Midbrain (tissue), 1 donor: ENCODE measurements around the gene TRIM23.
"Not testable (repeated sequence)": the region's sequence is repeated elsewhere in the genome, so short reads cannot be mapped to it uniquely, and the experiment has no call there.

ENCODE experiments used
- DNase-seq: peaks from one replicate; lab custom pipeline; 2025; lab: John Stamatoyannopoulos, UW

Gene TRIM23

DNA sequence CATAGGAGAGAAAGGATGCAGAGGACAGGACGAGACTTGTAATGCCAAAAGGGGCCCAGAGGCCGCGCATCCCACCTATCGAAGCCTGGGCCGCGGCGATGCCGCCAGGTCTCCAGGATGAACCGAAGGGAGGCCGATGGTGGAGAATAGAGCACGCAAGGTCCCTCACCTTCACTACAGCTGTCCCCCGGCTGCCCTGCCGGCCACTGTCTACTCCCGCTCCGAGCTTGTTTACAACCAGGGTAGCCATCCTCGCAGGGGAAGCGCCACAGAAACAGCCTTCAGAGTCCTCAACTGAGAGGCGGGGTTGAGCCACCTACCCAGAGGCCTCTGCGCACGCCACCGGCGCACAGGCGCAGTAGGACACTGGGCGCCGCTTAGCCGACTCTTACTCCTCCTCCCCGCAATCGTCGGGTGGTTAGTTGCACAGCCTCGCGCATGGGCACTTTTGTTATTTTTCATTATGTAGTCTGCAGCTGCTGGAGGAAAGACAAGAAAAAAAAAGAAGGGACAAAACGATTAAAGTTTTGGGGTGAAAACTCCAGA lies at the start of gene TRIM23:
TRIM23 (minus strand) TSS at position 309 of the 546 bp plus-strand sequence; CDS start at position 250, 59 bp downstream.
- DNase-seq = peak; percentile 97

DNA sequence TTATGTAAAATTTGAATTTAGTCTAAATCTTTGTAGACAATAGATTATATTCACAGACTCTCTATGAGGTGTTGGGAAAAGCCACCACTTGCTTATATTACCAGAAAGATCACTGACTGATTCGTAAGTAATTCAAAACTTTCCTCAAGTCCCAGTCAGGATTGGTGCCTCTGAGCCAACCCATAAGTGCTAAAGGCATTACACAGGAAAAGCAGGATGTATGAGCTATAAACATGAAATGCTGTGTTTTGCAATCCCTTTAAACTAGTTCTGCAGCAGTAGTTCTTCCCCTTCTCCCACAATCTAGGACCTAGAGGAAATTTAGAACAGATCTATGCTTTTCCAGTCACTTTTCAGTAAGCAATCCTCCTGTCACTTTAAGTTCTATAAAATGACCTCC lies 48.7 kb upstream of the TRIM23 start:
- DNase-seq = no peak

DNA sequence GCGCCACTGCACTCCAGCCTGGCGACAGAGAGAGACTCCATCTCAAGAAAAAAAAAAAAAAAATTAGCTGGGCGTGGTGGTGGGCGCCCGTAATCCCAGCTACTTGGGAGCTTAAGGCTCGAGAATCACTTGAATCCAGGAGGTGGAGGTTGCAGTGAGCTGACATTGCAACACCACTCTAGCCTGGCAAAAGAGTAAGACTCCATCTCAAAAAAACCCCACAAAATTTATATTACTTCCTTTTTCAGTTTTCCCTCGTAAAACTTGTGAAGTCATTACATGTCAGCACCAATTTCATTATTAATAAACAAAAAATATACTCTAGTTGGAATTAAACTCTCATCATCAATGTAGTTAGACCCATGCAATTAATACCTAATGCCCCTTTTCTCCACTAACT lies 44.6 kb upstream of the TRIM23 start:
- no peak for DNase-seq

DNA sequence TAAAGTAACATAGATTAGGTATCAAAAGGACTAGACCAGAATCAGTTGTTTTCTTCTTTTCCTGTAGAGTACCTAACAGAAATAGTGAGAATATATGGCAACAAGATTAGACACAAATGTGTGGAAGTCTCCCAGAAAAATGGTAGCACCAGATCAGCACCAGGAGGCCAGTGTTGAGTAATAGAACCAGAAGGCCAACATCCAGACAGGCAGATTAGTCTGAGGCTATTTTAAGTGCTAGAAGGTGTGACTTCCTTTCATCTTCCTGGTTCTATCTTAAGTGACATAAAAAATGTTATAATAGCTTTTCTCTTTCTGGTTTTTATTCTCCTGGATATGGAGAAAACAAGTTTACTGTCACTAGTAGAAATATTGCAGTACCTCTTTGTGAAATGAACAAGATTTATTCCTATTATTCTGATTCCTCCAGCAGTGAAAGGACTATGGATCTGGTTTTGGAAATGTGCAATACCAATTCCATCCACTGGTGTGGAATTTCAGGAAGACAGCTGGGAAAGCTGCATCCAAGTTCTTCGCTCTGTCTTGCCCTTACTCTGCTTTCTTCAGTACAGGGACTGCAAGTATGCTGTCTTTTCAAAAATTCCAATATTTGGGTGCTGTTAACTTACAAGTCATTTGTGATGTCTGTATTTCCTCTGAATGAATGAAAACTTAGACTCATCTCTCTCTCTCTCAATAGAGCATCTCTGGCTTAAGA lies 39.8 kb upstream of the TRIM23 start:
- DNase-seq = no peak

DNA sequence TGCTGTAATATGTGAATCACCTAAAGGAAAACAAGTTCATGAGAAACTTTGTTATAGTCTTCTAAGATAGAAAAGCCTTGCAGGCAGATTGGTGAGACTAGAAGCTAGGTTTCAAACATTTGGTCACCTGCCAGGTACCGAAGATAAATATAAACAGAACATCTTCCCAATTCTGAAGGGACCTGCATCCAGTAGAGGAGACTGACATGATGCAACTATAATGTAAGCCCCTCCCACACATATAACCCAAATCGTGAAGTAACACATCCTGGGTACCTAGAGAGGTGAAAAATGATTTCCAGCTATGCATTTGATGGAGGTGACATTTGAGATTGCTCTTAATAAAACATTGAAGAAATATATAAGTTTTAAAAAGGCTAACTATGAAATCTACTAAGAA lies 30.6 kb upstream of the TRIM23 start:
- no peak for DNase-seq

DNA sequence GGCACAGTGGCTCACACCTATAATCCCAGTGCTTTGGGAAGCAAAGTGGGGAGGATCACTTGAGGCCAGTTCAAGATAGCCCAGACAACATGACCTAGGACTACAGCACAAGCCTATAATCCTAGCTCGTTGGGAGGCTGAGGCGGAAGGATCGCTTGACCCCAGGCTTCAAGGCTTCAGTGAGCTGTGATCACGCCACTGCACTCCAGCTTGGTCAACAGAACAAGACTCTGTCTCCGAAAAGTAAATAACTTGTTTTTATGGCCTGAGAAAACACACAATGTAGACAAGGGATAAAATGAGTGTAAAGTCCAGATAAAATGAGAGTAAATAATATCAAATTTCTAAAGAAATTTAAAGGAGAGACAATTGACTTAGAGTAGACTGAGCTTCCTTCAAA lies 27.0 kb upstream of the TRIM23 start:
- no peak for DNase-seq

DNA sequence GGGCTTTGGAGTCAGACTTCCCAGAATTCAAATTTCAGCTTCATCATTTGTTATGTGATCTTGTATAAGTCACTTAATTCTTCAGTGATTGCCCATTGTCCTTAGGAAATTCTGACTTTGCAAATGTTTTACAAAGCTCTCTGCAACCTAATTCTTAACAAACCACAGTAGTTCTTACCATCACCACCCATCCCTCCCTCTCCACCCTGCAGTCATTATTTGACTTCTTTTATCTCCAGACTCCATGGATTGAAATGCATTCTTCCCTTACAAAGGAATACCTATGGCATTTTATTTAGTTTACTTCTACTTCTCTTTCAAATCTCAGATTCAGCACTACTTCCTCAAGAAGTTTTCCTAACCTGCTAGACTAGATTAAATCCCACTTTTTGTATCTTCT lies 23.8 kb upstream of the TRIM23 start:
- DNase-seq = no peak

DNA sequence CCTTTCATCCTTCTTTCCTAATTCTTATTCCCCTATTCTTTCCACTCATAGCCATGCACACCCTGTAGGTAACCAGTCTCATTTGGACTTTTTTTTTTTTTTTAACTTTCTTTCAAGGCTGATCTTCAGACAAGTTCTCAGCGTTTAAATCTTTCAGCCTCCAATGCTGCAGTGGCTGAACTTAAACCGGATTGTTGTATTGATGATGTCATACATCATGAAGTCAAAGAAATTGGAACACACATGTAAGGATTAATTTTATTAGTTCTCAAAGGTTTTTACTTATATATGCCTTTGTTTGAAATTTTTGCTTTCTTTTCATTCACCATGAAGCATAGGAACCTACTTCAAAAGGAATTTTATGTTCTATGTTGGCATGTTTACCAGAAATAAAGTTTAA lies 22.8 kb upstream of the TRIM23 start:
- DNase-seq = no peak

DNA sequence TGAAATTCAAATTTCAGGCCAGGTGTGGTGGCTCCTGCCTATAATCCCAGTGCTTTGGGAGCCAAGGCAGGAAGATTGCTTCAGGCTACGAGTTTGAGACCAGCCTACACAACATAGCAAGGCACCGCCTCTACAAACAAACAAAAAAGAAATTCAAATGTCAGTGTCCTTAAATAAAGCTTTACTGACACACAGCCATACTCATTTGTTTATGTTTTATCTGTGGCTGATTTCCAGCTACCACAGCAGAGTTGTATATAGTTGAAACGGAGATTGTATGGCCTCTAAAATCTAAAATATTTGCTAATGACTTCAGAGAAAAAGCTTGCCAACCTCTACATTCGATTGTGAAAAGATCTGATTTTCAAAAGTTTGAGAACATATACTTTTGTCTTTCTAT lies 16.1 kb upstream of the TRIM23 start:
- no peak for DNase-seq

DNA sequence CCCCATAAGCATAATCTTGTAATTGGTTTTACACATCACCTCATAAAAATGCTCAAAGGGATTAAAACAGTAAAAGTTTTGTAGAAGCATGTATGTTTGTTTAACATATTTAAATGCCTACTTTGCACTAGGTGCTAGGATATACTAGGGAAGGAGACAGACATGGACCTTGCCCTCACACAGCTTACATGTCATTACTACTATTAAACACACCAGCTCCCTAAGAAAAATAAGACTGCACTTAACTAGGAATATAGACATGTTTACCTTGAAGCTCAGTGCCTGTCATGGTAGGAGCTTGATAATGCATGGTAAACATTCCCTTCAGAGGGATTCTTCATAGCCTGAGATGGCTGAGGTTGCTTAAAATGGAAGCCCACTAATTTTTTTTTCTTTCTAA lies 6.8 kb upstream of the TRIM23 start:
- no peak for DNase-seq

DNA sequence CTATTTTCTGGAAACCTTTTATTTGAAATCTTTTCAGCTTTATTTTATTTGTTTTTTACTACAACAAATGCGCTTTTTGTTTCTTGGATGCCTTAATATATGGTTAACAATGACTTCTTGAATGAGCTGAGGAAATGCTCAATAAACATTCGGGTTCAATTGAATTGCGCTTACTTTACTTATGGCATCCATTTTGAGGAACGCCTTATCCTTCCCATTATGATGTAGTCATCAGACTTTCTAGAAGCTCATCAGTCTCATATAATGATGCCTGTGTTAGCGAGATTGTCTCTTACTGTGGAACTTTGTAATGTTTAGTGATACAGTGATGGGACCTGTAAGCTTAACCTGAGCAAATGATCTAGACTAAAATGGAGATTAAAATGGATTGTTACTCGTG lies 1.6 kb upstream of the TRIM23 start:
- DNase-seq = no peak

DNA sequence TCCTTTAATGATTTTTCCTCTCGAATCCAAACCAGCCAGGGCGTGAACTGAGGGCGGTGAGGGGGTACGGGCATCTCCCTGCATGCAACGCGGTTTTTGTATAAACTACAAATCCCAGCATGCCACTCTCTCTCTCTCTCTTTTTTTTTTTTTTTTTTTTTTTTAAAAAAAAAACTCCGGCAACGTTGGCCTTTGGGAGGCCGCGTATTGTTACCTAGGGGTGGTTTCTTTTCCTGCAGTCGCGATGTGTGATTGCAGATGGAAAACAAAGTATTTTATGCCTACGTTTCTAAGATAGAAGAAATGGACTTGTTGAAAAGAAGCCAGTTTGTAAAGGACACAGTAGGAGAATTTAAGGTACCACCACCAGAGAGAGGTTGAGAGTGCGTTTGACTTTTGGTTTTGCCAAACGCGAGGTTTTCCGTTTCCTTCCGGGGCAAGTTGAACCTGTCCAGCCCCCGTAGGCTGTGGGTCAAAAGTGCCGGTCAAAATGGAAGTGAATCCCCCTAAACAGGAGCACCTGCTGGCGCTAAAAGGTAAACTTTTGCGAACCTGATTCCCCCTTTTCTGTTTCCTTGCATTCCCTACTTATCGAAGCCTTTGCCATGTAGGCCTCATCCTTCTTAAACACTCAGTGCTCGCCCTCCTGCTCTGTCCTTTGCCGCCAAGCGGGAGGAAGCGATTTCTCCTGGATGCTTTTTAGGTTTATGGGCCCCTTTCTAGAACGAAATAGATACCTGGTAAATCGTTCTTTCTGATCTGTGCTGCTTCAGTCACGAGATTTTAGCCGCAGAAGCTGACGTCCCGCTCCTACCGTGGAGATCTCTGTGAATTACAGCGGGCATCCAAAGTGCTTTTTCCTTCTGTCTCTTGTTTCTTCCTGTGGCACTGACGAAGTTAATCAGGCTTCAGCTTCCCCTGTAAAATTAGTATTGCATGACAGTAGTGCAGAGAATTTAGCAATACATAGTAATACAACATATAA lies 730 bp upstream of the TRIM23 start, which contains the start of the genes SHLD3 and TRAPPC13:
SHLD3 (plus strand) TSS at position 457 of the 985 bp plus-strand sequence. CDS start 4,561 bp downstream, outside the sequence.
TRAPPC13 (plus strand) TSS at position 457 of the 985 bp plus-strand sequence; CDS start at position 491, 34 bp downstream.
- peak; percentile 97 for DNase-seq

DNA sequence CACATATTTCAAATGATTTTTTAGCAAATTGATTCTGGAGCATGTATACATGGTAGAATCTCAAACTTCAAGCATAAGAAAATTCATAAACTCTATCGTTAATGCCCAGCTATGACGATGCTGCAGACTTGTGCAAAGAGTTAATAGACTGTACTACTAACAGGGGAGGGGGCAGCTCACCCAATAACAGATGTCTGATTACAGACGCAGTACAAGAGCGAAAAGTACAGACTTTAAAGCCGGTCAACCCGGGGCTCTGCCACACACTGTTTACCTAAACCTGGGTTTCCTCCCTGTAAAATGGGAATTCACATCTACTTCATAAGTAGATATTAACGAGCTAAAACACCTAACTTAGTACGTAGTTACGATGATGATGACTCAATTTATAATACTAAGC lies 651 bp downstream of the TRIM23 start:
- no peak for DNase-seq

DNA sequence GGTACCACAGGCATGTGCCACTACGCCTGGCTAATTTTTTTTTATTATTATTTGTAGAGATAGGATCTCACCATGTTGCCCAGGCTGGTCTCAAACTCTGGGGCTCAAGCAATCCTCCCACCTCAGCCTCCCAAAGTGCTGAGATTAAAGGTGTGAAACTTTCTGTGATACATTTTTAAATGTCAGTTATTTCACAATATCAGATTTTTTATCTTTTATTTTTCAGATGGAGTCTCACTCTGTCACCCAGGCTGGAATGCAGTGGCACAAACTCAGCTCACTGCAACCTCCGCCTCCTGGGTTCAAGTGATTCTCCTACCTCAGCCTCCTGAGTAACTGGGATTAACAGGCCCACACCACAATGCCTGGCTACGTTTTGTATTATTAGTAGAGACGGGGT lies 2.2 kb downstream of the TRIM23 start:
- not testable (repeated sequence) for DNase-seq

DNA sequence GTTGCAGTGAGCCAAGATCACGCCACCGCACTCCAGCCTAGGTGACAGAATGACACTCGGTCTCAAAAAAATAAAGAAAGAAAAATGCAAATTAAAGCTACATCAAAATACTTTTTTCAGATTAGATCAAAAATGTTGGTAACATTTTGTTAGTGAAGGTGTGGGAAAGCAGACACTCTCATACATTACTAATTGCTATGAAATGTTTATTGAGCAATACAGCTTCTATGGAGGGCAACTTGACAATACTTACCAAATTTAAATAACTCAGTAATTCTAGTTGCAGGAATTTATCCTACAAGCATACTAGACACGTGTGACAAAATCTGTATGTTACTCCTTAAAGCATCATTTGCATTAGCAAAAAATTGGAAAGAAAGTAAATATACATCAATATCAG lies 4.1 kb downstream of the TRIM23 start:
- no peak for DNase-seq

DNA sequence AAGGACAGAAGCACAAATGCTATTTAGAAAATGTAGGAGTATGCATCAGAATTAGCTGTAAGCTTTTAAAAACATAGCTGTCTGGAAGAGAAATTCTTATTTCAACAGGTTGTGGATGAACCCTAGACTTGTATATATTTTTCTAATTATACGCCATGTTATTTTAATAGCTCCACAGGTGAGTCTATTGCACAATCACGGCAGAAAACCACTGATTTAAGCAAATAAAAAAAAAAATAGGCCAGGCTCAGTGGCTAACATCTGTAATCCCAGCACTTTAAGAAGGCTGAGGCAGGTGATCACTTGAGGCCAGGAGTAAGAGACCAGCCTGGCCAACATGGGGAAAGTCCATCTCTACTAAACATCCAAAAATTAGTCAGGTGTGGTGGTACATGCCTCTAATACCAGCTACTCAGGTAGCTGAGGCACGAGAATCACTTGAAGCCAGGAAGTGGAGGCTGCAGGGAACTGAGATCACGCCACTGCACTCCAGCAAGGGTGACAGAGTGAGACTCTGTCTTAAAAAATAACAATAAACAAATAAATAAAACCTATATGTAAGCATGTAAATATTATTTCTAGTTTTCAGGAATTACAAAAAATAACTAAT lies 11.7 kb downstream of the TRIM23 start:
- DNase-seq = no peak

DNA sequence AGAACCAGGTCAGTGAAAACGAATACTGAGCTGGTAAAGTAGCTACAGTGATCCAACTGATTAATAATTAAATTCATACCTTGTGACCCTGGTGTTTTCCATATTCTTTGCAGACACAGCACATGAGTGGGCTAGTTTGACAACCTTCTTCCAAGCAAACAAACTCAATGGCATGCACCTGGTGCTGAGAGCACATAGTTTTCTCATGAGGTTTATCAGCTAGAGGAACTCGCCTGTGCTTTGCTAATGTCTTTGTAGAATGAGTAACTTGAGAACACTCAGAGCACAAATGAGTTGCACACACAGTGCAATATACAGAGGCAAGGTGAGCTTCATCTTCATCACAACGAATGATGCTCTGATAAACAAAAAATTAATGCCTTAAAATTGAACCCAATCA lies 12.6 kb downstream of the TRIM23 start:
- no peak for DNase-seq

DNA sequence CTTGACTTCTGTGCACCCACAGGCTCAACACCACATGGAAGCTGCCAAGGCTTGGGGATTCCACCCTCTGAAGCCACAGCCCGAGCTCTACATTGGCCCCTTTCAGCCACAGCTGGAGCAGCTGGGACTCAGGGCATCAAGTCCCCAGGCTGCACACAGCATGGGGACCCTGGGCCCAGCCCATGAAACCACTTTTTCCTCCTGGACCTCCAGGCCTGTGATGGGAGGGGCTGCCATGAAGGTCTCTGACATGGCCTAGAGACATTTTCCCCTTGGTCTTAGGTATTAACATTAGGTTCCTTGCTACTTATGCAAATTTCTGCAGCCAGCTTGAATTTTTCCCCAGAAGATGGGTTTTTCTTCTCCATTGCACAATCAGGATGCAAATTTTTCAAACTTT lies 22.4 kb downstream of the TRIM23 start:
- DNase-seq = not testable (repeated sequence)

DNA sequence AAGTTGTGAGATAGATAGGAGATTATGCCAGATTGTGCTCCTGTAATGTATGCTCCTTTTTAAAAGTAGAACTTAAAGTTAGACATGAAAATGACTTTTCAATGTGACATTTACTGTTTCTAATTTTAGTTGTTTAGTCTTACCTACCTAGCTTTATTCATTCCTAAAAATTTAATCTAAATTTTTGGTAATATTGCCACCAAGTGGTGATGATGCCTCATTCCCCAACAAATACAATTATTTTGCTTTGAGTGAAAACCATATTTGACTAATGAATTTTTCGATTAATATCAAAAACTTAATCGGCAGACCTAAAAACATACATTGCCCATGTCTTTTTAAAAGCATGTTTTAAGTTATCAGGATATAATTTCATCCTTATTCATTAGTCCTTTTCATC lies 35.4 kb downstream of the TRIM23 start:
- DNase-seq = no peak

DNA sequence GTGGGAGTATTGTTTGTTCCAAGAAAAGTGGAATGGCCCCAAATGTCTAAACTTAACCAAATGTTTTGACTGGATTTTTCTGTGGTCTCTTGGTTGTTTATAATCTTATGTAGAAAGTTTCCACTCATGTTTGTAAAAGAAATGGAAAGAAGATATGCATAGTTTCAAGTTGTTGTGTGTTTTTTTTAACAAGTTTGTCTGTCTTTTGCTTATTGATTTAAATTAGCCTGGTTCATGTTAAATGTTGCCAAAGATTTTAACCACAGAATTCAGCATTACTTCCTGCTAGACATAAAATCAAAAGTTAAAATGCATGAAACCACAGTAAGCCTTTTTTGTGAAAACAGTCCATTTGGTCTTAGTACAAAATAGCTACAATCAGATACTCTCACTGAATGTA lies 47.0 kb downstream of the TRIM23 start:
- DNase-seq = no peak

DNA sequence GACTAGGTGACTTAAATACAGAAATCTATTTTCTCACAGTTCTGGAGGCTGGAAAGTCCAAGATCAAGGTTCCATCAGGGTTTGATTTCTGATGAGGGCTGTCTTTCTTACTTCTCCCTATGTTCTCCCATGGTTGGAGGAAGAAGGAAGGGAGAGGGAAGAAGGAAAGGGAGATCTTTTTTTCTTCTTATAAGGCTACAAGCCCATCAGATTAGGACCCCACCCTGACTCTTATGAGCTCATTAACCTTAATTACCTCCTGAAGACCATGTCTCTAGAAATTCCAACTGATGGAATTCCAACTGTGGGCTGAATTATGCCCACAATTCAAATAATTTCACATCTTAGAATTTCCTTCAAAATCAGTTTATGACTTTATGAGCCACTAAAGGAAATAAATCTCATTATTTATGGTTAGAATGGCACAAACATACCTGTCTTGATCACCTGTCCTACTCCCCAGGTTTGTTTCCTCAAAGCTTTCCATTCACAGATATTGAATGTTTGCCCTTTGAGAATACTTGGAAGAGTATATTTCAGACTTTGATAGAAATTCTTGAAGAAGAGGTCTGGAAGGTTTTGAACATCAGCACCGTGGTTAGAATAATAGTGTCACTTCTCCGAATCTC lies 53.4 kb downstream of the TRIM23 start:
- no peak for DNase-seq

DNA sequence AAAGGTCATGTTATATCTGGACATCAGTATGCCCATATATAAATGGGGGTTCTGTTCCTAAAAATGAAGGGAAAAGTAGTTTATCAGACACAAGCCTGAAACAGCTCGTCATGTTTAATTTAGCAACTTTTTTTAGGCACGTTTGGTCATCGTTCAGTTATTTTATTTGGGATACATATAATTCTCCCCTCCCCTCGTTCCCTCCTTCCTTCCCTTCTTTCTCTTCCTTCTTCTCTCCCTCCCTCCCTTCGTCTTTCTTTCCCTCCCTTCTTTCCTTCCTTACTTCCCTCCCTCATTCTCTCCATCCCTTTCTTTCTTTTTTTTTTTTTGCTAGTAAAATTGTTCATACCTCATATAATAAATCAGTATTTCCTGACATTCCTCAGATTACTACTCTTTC lies 57.6 kb downstream of the TRIM23 start:
- no peak for DNase-seq
